ENCODE data around the gene TMEM54.

Gene TMEM54

GRCh38 chr1:32877211-32878110 is 23.7 kb downstream of the TMEM54 start:
- no peak for DNase-seq

GRCh38 chr1:32876341-32877210 is 24.6 kb downstream of the TMEM54 start:
- peak; percentile 77 for DNase-seq

GRCh38 chr1:32874860-32875752 is 26.1 kb downstream of the TMEM54 start:
- no peak for DNase-seq

GRCh38 chr1:32873484-32873883 is 27.7 kb downstream of the TMEM54 start:
- DNase-seq = no peak

- no peak for DNase-seq
These were observed 29.1 kb downstream of the TMEM54 start for GRCh38 chr1:32872192-32872460.

- no peak for DNase-seq
These were observed 29.6 kb downstream of the TMEM54 start for GRCh38 chr1:32871364-32872191.

- DNase-seq = no peak
These were observed 30.4 kb downstream of the TMEM54 start, which contains the start of gene FNDC5 for GRCh38 chr1:32870615-32871363. TSS of gene FNDC5 (minus strand) at chr1:32870912.

- no peak for DNase-seq
These were observed 31.1 kb downstream of the TMEM54 start for GRCh38 chr1:32869923-32870614.

- DNase-seq = no peak
These were observed 32.3 kb downstream of the TMEM54 start for GRCh38 chr1:32868806-32869455.

GRCh38 chr1:32868085-32868484 is 33.1 kb downstream of the TMEM54 start:
- no peak for DNase-seq

GRCh38 chr1:32867671-32868070 is 33.5 kb downstream of the TMEM54 start:
- DNase-seq = no peak

GRCh38 chr1:32867151-32867550 is 34.0 kb downstream of the TMEM54 start:
- no peak for DNase-seq

GRCh38 chr1:32865639-32866405 is 35.4 kb downstream of the TMEM54 start:
- no peak for DNase-seq

- no peak for DNase-seq
These were observed 36.7 kb downstream of the TMEM54 start for GRCh38 chr1:32864375-32865019.

GRCh38 chr1:32863881-32864245 is 37.3 kb downstream of the TMEM54 start:
- no peak for DNase-seq

GRCh38 chr1:32863218-32863880 is 37.8 kb downstream of the TMEM54 start:
- DNase-seq = no peak

- no peak for DNase-seq
These were observed 39.1 kb downstream of the TMEM54 start for GRCh38 chr1:32861904-32862695.
